Ovary (tissue), 3 donors: ENCODE results near the gene SPAG16.

Experiments used
- CTCF ChIP-seq, 3 donors: fragments of 450-650 bp in 2 of 3; fragments of 200-600 bp in 1 of 3; IDR thresholded peaks; one replicate each; pipeline versions ENCODE4 v1.5.1 to v1.8.0; 2016 to 2022; ENCODE audit warnings: antibody characterized with exemption in 3 of 3, mild to moderate bottlenecking in 1 of 3
- POLR2A ChIP-seq: fragments of 450-650 bp; IDR thresholded peaks from one replicate; pipeline ENCODE4 v1.6.1; 2017; ENCODE audit warnings: antibody characterized with exemption, mild to moderate bottlenecking, moderate library complexity
- donor health status: DM: no; HTN: no; CAD: no.

- TF ChIP-seq POLR2A (no peak), CTCF (IDR thresholded peaks at IDR 0.05) (no peak)
Observed at GRCh38 chr2:214052235-214052634, 768.0 kb downstream of the SPAG16 start.
